ENCODE results near the gene WNT1. TPM values are rescaled to one million over a fixed set of nuclear protein-coding genes. Genes with fewer than 3 reads are reported as not detected.

Gene WNT1
- not detected for polyA plus RNA-seq (2013, experiment 1 of 2; ENCODE audit: insufficient read length)
- not detected for polyA plus RNA-seq (2013, experiment 2 of 2; ENCODE audit: insufficient read length)

GRCh38 chr12:48978291-48978740 is at the start of gene WNT1:
Gene WNT1, plus strand, starts transcription at chr12:48978322. Its CDS starts 329 bp downstream, at chr12:48978651.
- DNase-seq, result no peak

GRCh38 chr12:48929551-48929950 is 48.6 kb upstream of the WNT1 start:
- no peak for DNase-seq

- no peak for DNase-seq
Measured at GRCh38 chr12:48930475-48930874, 47.6 kb upstream of the WNT1 start.

GRCh38 chr12:48932878-48933277 is 45.2 kb upstream of the WNT1 start:
- no peak for DNase-seq

- DNase-seq, result no peak
Measured at GRCh38 chr12:48933664-48934311, 44.3 kb upstream of the WNT1 start.

GRCh38 chr12:48934312-48934706 is 43.8 kb upstream of the WNT1 start:
- no peak for DNase-seq

- DNase-seq, result peak; percentile 68
Measured at GRCh38 chr12:48936379-48936979, 41.6 kb upstream of the WNT1 start.

- no peak for DNase-seq
Measured at GRCh38 chr12:48937170-48937569, 41.0 kb upstream of the WNT1 start.

- DNase-seq, result no peak
Measured at GRCh38 chr12:48938805-48939204, 39.3 kb upstream of the WNT1 start.

- DNase-seq, result no peak
Measured at GRCh38 chr12:48940181-48940580, 37.9 kb upstream of the WNT1 start.

GRCh38 chr12:48943221-48943620 is 34.9 kb upstream of the WNT1 start:
- no peak for DNase-seq

- DNase-seq, result no peak
Measured at GRCh38 chr12:48946205-48946604, 31.9 kb upstream of the WNT1 start.

- no peak for DNase-seq
Measured at GRCh38 chr12:48946943-48947342, 31.2 kb upstream of the WNT1 start.

GRCh38 chr12:48947727-48948126 is 30.4 kb upstream of the WNT1 start:
- no peak for DNase-seq

- no peak for DNase-seq
Measured at GRCh38 chr12:48952691-48953090, 25.4 kb upstream of the WNT1 start.

GRCh38 chr12:48954061-48954460 is 24.1 kb upstream of the WNT1 start:
- no peak for DNase-seq

- DNase-seq, result no peak
Measured at GRCh38 chr12:48954841-48955501, 23.2 kb upstream of the WNT1 start.

GRCh38 chr12:48956279-48957140 is 21.6 kb upstream of the WNT1 start:
- DNase-seq, result peak; percentile 97

- peak; percentile 93 for DNase-seq
Measured at GRCh38 chr12:48957141-48958048, 20.7 kb upstream of the WNT1 start, which contains the start of gene ARF3. Gene ARF3, minus strand, starts transcription at chr12:48957487. Its CDS starts 16,392 bp downstream, at chr12:48941095.

- DNase-seq, result no peak
Measured at GRCh38 chr12:48958049-48958388, 20.1 kb upstream of the WNT1 start.

GRCh38 chr12:48960834-48961233 is 17.3 kb upstream of the WNT1 start:
- DNase-seq, result no peak

- no peak for DNase-seq
Measured at GRCh38 chr12:48961331-48961730, 16.8 kb upstream of the WNT1 start.

Measured in fibroblast of skin of back (primary cell).